ENCODE data around the gene CSNK1G2. TPM values are rescaled to one million over a fixed set of nuclear protein-coding genes. Genes with fewer than 3 reads are reported as not detected.

Gene CSNK1G2
- total and polyA plus RNA-seq, 2 of the 13 experiments (the other 11 are each of a cell fraction or from before 2014, with no cell fraction given), result 53.8 to 72.5 TPM

DNA sequence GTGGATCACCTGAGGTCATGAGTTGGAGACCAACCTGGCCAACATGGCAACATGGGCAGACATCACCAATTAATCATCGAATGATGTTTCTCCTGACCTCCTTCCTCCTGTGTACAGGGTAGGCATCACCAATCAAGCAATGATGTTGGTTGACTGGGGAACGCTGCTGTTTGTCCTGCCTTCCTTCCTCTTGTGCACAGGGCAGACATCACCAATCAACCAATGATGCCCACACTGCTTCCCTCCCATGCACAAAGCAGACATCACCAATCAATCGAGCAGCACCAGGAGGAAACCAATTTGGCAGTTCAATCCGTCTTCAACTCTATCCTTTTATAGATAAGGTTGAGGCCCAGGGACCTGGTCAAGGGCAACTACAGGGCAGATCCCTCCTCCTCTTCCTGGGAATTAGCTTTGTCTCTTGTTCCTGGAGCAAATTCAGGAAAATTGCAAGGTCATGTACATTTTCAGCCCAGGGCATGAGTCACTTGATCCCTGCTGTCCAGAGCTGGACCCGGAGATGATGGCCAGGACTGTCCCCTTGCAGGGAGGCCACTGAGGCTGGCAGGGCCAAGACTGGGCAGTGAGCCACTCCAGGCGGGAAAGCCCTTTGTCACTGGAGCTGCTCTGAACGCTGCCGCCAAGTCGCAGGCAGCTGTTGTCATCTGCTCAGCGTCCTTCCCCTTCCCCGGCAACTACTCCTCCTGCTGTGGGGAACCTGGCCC is 5.3 kb upstream of the CSNK1G2 start (continued):
- TF ChIP-seq AKNA (CRISPR knock-in tag; IDR thresholded peaks at IDR 0.05; ENCODE audit: borderline replicate concordance), result no peak
- TF ChIP-seq HDAC1 (CRISPR knock-in tag; IDR thresholded peaks at IDR 0.05), result 0 out of 2 replicates have a peak, but pooled peaks have one; percentile 45
- no peak for TF ChIP-seq TP53 (CRISPR knock-in tag; conservative IDR thresholded peaks at IDR 0.05)
- no peak for TF ChIP-seq ZNF629 (CRISPR knock-in tag; conservative IDR thresholded peaks at IDR 0.05)
- TF ChIP-seq ISL2 (CRISPR knock-in tag; IDR thresholded peaks at IDR 0.05), result no peak
- TF ChIP-seq, protein P1, sequence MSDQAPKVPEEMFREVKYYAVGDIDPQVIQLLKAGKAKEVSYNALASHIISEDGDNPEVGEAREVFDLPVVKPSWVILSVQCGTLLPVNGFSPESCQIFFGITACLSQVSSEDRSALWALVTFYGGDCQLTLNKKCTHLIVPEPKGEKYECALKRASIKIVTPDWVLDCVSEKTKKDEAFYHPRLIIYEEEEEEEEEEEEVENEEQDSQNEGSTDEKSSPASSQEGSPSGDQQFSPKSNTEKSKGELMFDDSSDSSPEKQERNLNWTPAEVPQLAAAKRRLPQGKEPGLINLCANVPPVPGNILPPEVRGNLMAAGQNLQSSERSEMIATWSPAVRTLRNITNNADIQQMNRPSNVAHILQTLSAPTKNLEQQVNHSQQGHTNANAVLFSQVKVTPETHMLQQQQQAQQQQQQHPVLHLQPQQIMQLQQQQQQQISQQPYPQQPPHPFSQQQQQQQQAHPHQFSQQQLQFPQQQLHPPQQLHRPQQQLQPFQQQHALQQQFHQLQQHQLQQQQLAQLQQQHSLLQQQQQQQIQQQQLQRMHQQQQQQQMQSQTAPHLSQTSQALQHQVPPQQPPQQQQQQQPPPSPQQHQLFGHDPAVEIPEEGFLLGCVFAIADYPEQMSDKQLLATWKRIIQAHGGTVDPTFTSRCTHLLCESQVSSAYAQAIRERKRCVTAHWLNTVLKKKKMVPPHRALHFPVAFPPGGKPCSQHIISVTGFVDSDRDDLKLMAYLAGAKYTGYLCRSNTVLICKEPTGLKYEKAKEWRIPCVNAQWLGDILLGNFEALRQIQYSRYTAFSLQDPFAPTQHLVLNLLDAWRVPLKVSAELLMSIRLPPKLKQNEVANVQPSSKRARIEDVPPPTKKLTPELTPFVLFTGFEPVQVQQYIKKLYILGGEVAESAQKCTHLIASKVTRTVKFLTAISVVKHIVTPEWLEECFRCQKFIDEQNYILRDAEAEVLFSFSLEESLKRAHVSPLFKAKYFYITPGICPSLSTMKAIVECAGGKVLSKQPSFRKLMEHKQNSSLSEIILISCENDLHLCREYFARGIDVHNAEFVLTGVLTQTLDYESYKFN (CRISPR knock-in tag; conservative IDR thresholded peaks at IDR 0.05), result peak; percentile 28; the same call in 1 of the 2 replicates
- 0 out of 2 replicates have a peak, but pooled peaks have one; percentile 19 for TF ChIP-seq NFYB (CRISPR knock-in tag; IDR thresholded peaks at IDR 0.05)
- 0 out of 2 replicates have a peak, but pooled peaks have one; percentile 34 for TF ChIP-seq YEATS4 (CRISPR knock-in tag; IDR thresholded peaks at IDR 0.05; ENCODE audit: borderline replicate concordance)
- peak; percentile 69 for TF ChIP-seq SAP130 (CRISPR knock-in tag; IDR thresholded peaks at IDR 0.05; ENCODE audit: low read depth)
- TF ChIP-seq CHD4 (IDR thresholded peaks at IDR 0.05; ENCODE audit: borderline replicate concordance, low read length), result no peak
- no peak for TF ChIP-seq ZNF841 (CRISPR knock-in tag; IDR thresholded peaks at IDR 0.05; ENCODE audit: borderline replicate concordance)
- no peak for TF ChIP-seq REST (IDR thresholded peaks at IDR 0.05; ENCODE audit: borderline replicate concordance in 1 of 2, low read depth in 1 of 2, low read length in 2 of 2)
- no peak for TF ChIP-seq DNMT3B (CRISPR knock-in tag; conservative IDR thresholded peaks at IDR 0.05)
- TF ChIP-seq GTF3A (CRISPR knock-in tag; conservative IDR thresholded peaks at IDR 0.05), result no peak
- TF ChIP-seq ZSCAN9 (CRISPR knock-in tag; IDR thresholded peaks at IDR 0.05; ENCODE audit: borderline replicate concordance), result no peak
